ENCODE data around the gene HEXD. TPM values are rescaled to one million over a fixed set of nuclear protein-coding genes. Genes with fewer than 3 reads are reported as not detected.

HEXD gene
- total and polyA plus RNA-seq, 2 of the 8 experiments (the other 6 are each of a cell fraction or from before 2014, with no cell fraction given): 20.6 to 21.8 TPM

- Histone ChIP-seq H3K4me2 (ENCODE audit: insufficient read depth in 1 of 2, low read depth in 2 of 2, low read length in 2 of 2) (no peak overlapping the region), H3K4me1 (replicated peaks in 1 of 4; ENCODE audit: control insufficient read depth in 3 of 4, insufficient read depth in 4 of 4, low read length in 3 of 4) (no peaks in the 10 kb centered on the region), H3K56ac (replicated peaks; ENCODE audit: insufficient read length, low read depth, low read length) (no peak overlapping the region), H3K9ac (replicated peaks in 1 of 4; ENCODE audit: extremely low read depth in 1 of 4, low read depth in 3 of 4, low read length in 3 of 4) (no peak overlapping the region), H3K23ac (ENCODE audit: insufficient read length) (no peak overlapping the region), H4K91ac (replicated peaks; ENCODE audit: insufficient read length, low read length) (no peak overlapping the region), H2BK20ac (ENCODE audit: low read length) (no peak overlapping the region), H2AFZ (ENCODE audit: low read length) (no peak overlapping the region), H3K4me3 (ENCODE audit: extremely low read depth in 1 of 4, insufficient read depth in 2 of 4, low read depth in 3 of 4, low read length in 4 of 4) (no peak overlapping the region), H3K9me3 (ENCODE audit: insufficient read depth in 2 of 2, low read depth in 1 of 2, low read length in 1 of 2) (no peaks in the 10 kb centered on the region), H3K14ac (ENCODE audit: insufficient read length) (no peak overlapping the region), H3K79me1 (ENCODE audit: low read depth, low read length) (no peaks in the 10 kb centered on the region), H4K8ac (ENCODE audit: extremely low read depth, insufficient read depth, low read length) (no peak overlapping the region), H2BK120ac (replicated peaks; ENCODE audit: low read depth, low read length) (no peak overlapping the region), H3K4ac (replicated peaks; ENCODE audit: insufficient read length, low read depth, low read length) (no peak overlapping the region), H3K23me2 (ENCODE audit: low read depth, low read length) (no peaks in the 10 kb centered on the region), H2BK15ac (ENCODE audit: low read length) (no peak overlapping the region), H3K36me3 (ENCODE audit: control insufficient read depth in 2 of 4, insufficient read depth in 4 of 4, low read length in 3 of 4) (peaks cover 0 to 11% (median 0%) of the 10 kb centered on the region in 4 experiments; a peak in 2 of 8 replicates), H2AK5ac (ENCODE audit: low read depth, low read length) (no peak overlapping the region), H2BK12ac (ENCODE audit: low read depth, low read length) (no peak overlapping the region), H3K27ac (ENCODE audit: low read depth, low read length) (no peak overlapping the region), H3K18ac (ENCODE audit: extremely low read depth, low read length) (no peak overlapping the region), H3K79me2 (ENCODE audit: control insufficient read depth in 1 of 2, insufficient read depth in 2 of 2, low read length in 2 of 2) (no peaks in the 10 kb centered on the region), H4K5ac (ENCODE audit: insufficient read length, low read depth, low read length) (no peak overlapping the region), H2BK5ac (ENCODE audit: low read depth, low read length) (no peak overlapping the region), H3K27me3 (replicated peaks in 1 of 4; ENCODE audit: control insufficient read depth in 3 of 4, extremely low read depth in 1 of 4, insufficient read depth in 3 of 4, low read length in 3 of 4) (no peaks in the 10 kb centered on the region), H4K20me1 (replicated peaks in 1 of 2; ENCODE audit: control insufficient read depth in 1 of 2, insufficient read depth in 2 of 2, low read length in 2 of 2) (peaks cover 1 to 2% of the 10 kb centered on the region in 2 experiments)
- FAIRE-seq (no peak), DNase-seq (ENCODE audit: low read depth in 1 of 2, low spot score in 2 of 2) (no peak)
- ChIA-PET CTCF (ENCODE audit: partially characterized antibody) (interaction anchor here (1.0 to 2.2 kb wide), 5 partner anchors 17 to 146 kb away, joined by 3 to 9 read pairs (median 5); no protein-coding TSS in a partner anchor), POLR2A (ENCODE audit: partially characterized antibody) (interaction anchor here (0.7 to 1.3 kb wide), 3 partner anchors 9 to 32 kb away, joined by 3 read pairs; no protein-coding TSS in a partner anchor)
- TF ChIP-seq RBBP5 (IDR thresholded peaks at IDR 0.05; ENCODE audit: borderline replicate concordance, low read depth, low read length) (no peak), ZNF274 (IDR thresholded peaks at IDR 0.05; ENCODE audit: borderline replicate concordance, extremely low read depth, low read length) (no peak), CHD1 (IDR thresholded peaks at IDR 0.05; ENCODE audit: low read depth, low read length) (no peak), RNF2 (IDR thresholded peaks at IDR 0.05; ENCODE audit: borderline replicate concordance, low read depth, low read length, missing control alignments, poor library complexity, severe bottlenecking) (no peak), NRF1 (IDR thresholded peaks at IDR 0.05; ENCODE audit: low read depth, low read length) (no peak), CREB1 (IDR thresholded peaks at IDR 0.05) (no peak), HDAC2 (IDR thresholded peaks at IDR 0.05; ENCODE audit: borderline replicate concordance in 1 of 2, low read depth in 2 of 2, low read length in 2 of 2) (no peak), TCF12 (IDR thresholded peaks at IDR 0.05; ENCODE audit: low read depth, low read length) (no peak)
- WGBS, 2 experiments (ENCODE audit: extremely low coverage in 1 of 2, insufficient coverage in 1 of 2, insufficient read length in 1 of 2, insufficient replicate concordance in 2 of 2, low coverage in 1 of 2, low lambda C conversion rate in 2 of 2, missing lambda C conversion rate in 1 of 2): 89% methylated on average over 15 of the region's 15 CpGs; no CpG with 5 or more reads in 1 of the 2 experiments
Observed at GRCh38 chr17:82408288-82408937, 9.7 kb upstream of the HEXD start.
